OCI-LY7 (cell line): ENCODE measurements around the gene EFNA5. TPM values are rescaled to one million over a fixed set of nuclear protein-coding genes. Genes with fewer than 3 reads are reported as not detected.

ENCODE experiments used
- BruUV-seq: library from RNA; stranded (reverse); fragments of 400-500 nt; replicated peaks from 2 replicates; lab custom pipeline; 2021; lab: Mats Ljungman, UMichigan
- CTCF ChIA-PET: fragments of 300-600 bp; sonication (Branson Sonifier 250); formaldehyde crosslinking; loops from one replicate; lab custom pipeline; 2022; ENCODE audit warnings: antibody characterized with exemption; ENCODE audit not compliant: unreplicated experiment; lab: Charles Lee
- POLR2A ChIA-PET: fragments of 300-600 bp; sonication (Branson Sonifier 250); formaldehyde crosslinking; loops from one replicate; lab custom pipeline; 2022; ENCODE audit warnings: antibody characterized with exemption; lab: Charles Lee
- DNase-seq: peaks from one replicate; pipeline ENCODE4 v3.0.0-alpha.2; 2015; ENCODE audit warnings: low spot score
- H2AFZ ChIP-seq: fragments of 200-600 bp; sonication (generic), shearing (Covaris generic); 2 replicates; pipeline ENCODE4 v1.6.1; 2014; ENCODE audit warnings: mild to moderate bottlenecking, antibody characterized with exemption, low read length, moderate library complexity
- H3K27ac ChIP-seq: fragments of 200-600 bp; sonication (generic); 2 replicates; pipeline ENCODE4 v1.5.1; 2014; ENCODE audit warnings: mixed run types, low read depth, mild to moderate bottlenecking, moderate library complexity, low read length, inconsistent platforms; ENCODE audit not compliant: poor library complexity, severe bottlenecking
- H3K36me3 ChIP-seq: fragments of 200-600 bp; sonication (generic); 2 replicates; pipeline ENCODE4 v1.6.1; 2014; ENCODE audit warnings: mild to moderate bottlenecking, antibody characterized with exemption, low read length, moderate library complexity, mixed read lengths; ENCODE audit not compliant: insufficient read depth
- H3K4me1 ChIP-seq: fragments of 200-600 bp; sonication (generic); 2 replicates; pipeline ENCODE4 v1.5.1; 2014; ENCODE audit warnings: mild to moderate bottlenecking, low read length; ENCODE audit not compliant: insufficient read depth, poor library complexity, severe bottlenecking
- H3K4me2 ChIP-seq: fragments of 200-600 bp; sonication (generic); 2 replicates; pipeline ENCODE4 v1.6.1; 2014; ENCODE audit warnings: mild to moderate bottlenecking, low read length
- H3K4me3 ChIP-seq: fragments of 200-600 bp; sonication (generic); 2 replicates; pipeline ENCODE4 v1.5.1; 2014; ENCODE audit warnings: mild to moderate bottlenecking, low read depth, low read length; ENCODE audit not compliant: poor library complexity, severe bottlenecking
- H3K79me2 ChIP-seq: fragments of 200-600 bp; sonication (generic); 2 replicates; pipeline ENCODE4 v1.6.1; 2016; ENCODE audit warnings: low read depth, mild to moderate bottlenecking, low read length, moderate library complexity, mixed read lengths; ENCODE audit not compliant: insufficient read depth
- H3K9me2 ChIP-seq: fragments of 200-600 bp; sonication (generic); 2 replicates; pipeline ENCODE4 v1.6.1; 2016; ENCODE audit warnings: mild to moderate bottlenecking, low read length, mixed read lengths; ENCODE audit not compliant: insufficient read depth
- H3K9me3 ChIP-seq: fragments of 200-600 bp; sonication (generic); 2 replicates; pipeline ENCODE4 v1.6.1; 2014; ENCODE audit warnings: mild to moderate bottlenecking, mixed run types, low read length, mixed read lengths
- H4K20me1 ChIP-seq: fragments of 200-600 bp; sonication (generic); 2 replicates; pipeline ENCODE4 v1.6.1; 2014; ENCODE audit warnings: mild to moderate bottlenecking, antibody characterized with exemption, low read length, moderate library complexity, mixed read lengths; ENCODE audit not compliant: insufficient read depth
- CTCF ChIP-seq: fragments of 200-600 bp; sonication (generic); conservative IDR thresholded peaks from 2 replicates; pipeline ENCODE4 v1.5.1; 2014; ENCODE audit warnings: mild to moderate bottlenecking, antibody characterized with exemption, low read length, moderate library complexity, mixed read lengths
- EZH2phosphoT487 ChIP-seq: fragments of 200-600 bp; sonication (generic); IDR thresholded peaks from 2 replicates; pipeline ENCODE4 v1.6.1; 2018; ENCODE audit warnings: low read depth, borderline replicate concordance, mild to moderate bottlenecking, mixed run types, antibody characterized with exemption, low read length, moderate library complexity, mixed read lengths
- intact Hi-C: fragments of 100-400 bp; cut with micrococcal nuclease; formaldehyde crosslinking; loops from one replicate; pipeline ENCODE4 v1.10.0; 2022; ENCODE audit not compliant: unreplicated experiment
- total RNA-seq, 2 experiments: library from RNA; depleted of rRNA in 1 of 2; stranded (reverse); fragments of >200 nt in 1 of 2; shearing (Covaris generic) in 1 of 2; gene quantifications; 2 replicates each; pipeline ENCODE4 v1.2.3, GENCODE V29; 2014 to 2022

Gene EFNA5
- total RNA-seq, 2 experiments from 2014 or later: 2.1 to 3.1 TPM

GRCh38 chr5:107474361-107474715 lies 196.4 kb downstream of the EFNA5 start:
- H4K20me1 ChIP-seq: no peaks in the 10 kb centered on the region
- no peaks in the 10 kb centered on the region for H3K9me3 ChIP-seq
- CTCF ChIA-PET: interaction anchor here (1.0 kb wide), 1 partner anchor 10 kb away, joined by 5 read pairs; no protein-coding TSS in a partner anchor
- no peaks in the 10 kb centered on the region for H3K36me3 ChIP-seq
- no peaks in the 10 kb centered on the region for H3K9me2 ChIP-seq
- DNase-seq: no peak
- peaks cover 45% of the 10 kb centered on the region for H3K4me1 ChIP-seq
- no peak overlapping the region for H3K4me3 ChIP-seq
- H2AFZ ChIP-seq: no peak overlapping the region
- intact Hi-C loops: no loop called here
- BruUV-seq: no TSS peak
- H3K27ac ChIP-seq: no peak overlapping the region
- H3K79me2 ChIP-seq: no peaks in the 10 kb centered on the region
- no peak for TF ChIP-seq CTCF
- no peak for TF ChIP-seq EZH2phosphoT487
- POLR2A ChIA-PET: interaction anchor here (0.9 to 1.2 kb wide), 4 partner anchors 8 to 20 kb away, joined by 3 to 6 read pairs (median 4); no protein-coding TSS in a partner anchor
- H3K4me2 ChIP-seq: no peak overlapping the region

GRCh38 chr5:107472620-107473064 lies 198.1 kb downstream of the EFNA5 start:
- H4K20me1 ChIP-seq: no peaks in the 10 kb centered on the region
- H3K9me3 ChIP-seq: no peaks in the 10 kb centered on the region
- H3K9me2 ChIP-seq: no peaks in the 10 kb centered on the region
- no peaks in the 10 kb centered on the region for H3K36me3 ChIP-seq
- H3K79me2 ChIP-seq: no peaks in the 10 kb centered on the region
- H3K4me3 ChIP-seq: no peak overlapping the region
- BruUV-seq: no TSS peak
- peak overlapping the region; percentile 6; the same call in 1 of the 2 replicates for H2AFZ ChIP-seq
- H3K27ac ChIP-seq: no peak overlapping the region
- CTCF ChIA-PET: interaction anchor here (0.7 to 1.0 kb wide), 2 partner anchors 24 to 41 kb away, joined by 3 read pairs; no protein-coding TSS in a partner anchor
- intact Hi-C loops: no loop called here
- POLR2A ChIA-PET: interaction anchor here (0.7 to 1.5 kb wide), 5 partner anchors 8 to 40 kb away, joined by 3 to 6 read pairs (median 3); no protein-coding TSS in a partner anchor
- no peak for DNase-seq
- TF ChIP-seq EZH2phosphoT487 (no peak), CTCF (no peak)
- peaks cover 58% of the 10 kb centered on the region for H3K4me1 ChIP-seq
- no peak overlapping the region for H3K4me2 ChIP-seq

GRCh38 chr5:107470295-107470582 lies 200.5 kb downstream of the EFNA5 start:
- Histone ChIP-seq H3K79me2 (no peaks in the 10 kb centered on the region), H3K9me3 (no peaks in the 10 kb centered on the region), H3K4me1 (peaks cover 53% of the 10 kb centered on the region), H3K27ac (no peak overlapping the region), H4K20me1 (no peaks in the 10 kb centered on the region), H3K9me2 (no peaks in the 10 kb centered on the region), H3K4me2 (no peak overlapping the region), H2AFZ (no peak overlapping the region), H3K4me3 (no peak overlapping the region), H3K36me3 (no peaks in the 10 kb centered on the region)
- intact Hi-C loops: no loop called here
- DNase-seq: no peak
- TF ChIP-seq EZH2phosphoT487 (no peak), CTCF (no peak)
- ChIA-PET CTCF (no interaction called here), POLR2A (interaction anchor here (0.8 to 3.1 kb wide), 3 partner anchors 10 to 43 kb away, joined by 4 to 9 read pairs (median 7); no protein-coding TSS in a partner anchor)
- no TSS peak for BruUV-seq
